Measurements from ENCODE around the gene PLCB2.

Gene PLCB2, protein sequence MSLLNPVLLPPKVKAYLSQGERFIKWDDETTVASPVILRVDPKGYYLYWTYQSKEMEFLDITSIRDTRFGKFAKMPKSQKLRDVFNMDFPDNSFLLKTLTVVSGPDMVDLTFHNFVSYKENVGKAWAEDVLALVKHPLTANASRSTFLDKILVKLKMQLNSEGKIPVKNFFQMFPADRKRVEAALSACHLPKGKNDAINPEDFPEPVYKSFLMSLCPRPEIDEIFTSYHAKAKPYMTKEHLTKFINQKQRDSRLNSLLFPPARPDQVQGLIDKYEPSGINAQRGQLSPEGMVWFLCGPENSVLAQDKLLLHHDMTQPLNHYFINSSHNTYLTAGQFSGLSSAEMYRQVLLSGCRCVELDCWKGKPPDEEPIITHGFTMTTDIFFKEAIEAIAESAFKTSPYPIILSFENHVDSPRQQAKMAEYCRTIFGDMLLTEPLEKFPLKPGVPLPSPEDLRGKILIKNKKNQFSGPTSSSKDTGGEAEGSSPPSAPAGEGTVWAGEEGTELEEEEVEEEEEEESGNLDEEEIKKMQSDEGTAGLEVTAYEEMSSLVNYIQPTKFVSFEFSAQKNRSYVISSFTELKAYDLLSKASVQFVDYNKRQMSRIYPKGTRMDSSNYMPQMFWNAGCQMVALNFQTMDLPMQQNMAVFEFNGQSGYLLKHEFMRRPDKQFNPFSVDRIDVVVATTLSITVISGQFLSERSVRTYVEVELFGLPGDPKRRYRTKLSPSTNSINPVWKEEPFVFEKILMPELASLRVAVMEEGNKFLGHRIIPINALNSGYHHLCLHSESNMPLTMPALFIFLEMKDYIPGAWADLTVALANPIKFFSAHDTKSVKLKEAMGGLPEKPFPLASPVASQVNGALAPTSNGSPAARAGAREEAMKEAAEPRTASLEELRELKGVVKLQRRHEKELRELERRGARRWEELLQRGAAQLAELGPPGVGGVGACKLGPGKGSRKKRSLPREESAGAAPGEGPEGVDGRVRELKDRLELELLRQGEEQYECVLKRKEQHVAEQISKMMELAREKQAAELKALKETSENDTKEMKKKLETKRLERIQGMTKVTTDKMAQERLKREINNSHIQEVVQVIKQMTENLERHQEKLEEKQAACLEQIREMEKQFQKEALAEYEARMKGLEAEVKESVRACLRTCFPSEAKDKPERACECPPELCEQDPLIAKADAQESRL

DNA sequence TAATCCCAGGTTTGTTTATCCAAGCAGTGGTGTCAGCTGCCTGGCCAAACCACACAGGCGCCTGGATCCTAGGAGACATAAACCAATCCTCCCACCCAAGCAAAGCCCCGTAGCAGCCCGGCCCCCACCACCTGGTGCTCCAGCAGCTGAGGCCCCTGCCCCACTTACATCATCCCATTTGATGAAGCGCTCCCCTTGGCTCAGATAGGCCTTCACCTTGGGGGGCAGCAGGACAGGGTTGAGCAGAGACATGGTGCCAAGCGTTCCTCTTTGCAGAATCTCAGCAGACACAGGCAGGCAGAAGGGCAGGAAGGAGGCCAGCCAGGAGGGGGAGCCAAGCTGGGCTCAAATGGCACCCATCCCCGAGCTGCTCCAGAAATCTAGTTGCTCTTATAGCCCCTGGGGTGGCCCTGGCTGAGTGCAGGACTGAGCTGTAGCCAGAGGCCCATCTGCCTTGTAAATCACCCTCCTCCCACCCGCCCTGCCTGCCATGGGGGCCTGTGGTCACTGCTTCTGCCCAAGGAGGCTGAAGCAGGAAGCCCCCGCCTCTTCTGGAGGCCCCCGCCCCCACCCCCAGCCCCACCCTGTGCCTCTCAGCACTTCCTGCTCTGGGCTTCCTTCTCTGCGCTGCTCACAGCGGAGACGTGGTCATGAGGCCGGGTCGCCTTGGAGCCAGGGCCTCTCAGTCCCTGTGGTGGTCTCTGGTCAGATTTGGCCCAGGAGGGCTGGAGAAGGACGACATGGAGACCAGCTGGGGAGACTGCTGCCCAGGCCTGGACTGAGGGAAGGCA, at the start of gene PLCB2:
Gene PLCB2, minus strand, starts transcription at position 515 of the 791 bp plus-strand sequence. Its CDS starts 263 bp downstream, at position 252.
- DNase-seq (ENCODE audit: low read depth), result peak; percentile 45

DNA sequence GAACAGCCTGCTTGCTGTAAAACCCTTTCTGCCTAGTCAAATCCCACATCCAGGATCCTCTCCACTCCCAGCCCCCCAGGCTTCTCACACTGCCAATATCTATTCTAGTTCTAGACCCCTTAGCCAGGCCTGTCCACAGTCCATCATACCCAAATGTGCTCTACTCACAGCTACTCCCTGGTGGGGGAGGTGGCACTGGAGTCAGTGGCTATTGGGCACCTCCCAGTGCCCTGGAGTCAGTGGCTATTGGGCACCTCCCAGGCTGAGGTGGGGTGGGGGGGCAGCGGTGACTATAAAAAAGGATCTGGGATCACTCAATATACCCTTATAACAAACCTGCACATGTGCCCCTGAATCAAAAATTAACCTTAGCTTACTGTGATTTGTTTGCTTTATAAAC, 49.5 kb upstream of the PLCB2 start:
- DNase-seq (ENCODE audit: low read depth), result no peak

DNA sequence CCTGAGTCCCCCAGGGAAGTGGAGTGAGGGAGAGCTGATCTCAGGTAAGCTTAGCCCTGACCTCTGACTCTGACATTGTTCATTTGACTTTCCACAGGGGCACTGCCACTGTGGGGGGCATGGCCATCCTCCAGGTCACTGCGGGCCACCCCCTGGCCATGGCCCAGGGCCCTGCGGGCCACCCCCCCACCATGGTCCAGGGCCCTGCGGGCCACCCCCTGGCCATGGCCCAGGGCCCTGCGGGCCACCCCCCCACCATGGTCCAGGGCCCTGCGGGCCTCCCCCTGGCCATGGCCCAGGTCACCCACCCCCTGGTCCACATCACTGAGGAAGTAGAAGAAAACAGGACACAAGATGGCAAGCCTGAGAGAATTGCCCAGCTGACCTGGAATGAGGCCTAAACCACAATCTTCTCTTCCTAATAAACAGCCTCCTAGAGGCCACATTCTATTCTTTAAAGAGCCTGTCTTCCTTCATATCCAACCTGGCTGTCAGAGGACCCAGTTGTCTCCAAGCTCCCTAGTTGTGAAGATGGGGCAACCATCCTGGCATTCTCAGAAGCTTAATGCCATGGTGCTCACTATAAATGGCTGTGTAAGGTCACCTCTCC, 48.3 kb upstream of the PLCB2 start:
- no peak for DNase-seq (ENCODE audit: low read depth)

DNA sequence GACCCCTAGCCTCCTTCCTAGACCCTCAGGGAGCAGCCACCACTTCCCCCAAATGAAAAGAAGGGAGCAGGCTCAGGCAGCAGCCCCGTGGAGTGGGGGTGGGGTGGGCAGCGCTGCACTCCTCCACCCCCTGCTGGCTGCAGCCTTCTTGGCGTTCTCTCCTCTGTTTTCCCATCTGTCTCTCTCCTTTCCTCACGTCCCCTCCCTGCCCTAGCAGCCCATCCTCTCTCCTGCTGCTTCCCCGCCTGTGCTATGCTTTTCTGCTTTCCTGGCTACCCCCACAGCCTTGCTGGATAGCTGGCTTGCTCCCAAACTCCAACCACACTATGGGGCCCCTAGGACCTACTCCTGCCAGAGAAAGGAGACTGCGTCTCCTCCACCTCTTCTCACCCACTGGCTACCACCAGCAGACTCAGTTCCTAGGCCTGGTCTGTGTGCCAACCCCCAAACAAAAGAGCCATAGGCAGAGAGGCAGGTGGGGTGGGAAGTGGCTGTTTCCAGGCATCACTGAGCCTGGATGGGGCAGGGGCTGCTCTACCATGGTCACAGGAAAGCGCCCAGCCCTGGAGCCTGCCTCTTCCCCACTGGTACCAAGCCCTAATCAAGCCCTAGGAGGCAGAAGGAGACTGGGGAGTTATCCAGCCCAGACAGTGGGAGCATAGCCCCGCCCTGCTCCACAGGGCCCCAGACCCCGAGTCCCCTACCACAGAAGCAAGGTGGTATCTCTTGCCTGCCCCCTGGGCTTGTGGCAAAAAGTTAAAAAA, 46.9 kb upstream of the PLCB2 start:
- no peak for DNase-seq (ENCODE audit: low read depth)

DNA sequence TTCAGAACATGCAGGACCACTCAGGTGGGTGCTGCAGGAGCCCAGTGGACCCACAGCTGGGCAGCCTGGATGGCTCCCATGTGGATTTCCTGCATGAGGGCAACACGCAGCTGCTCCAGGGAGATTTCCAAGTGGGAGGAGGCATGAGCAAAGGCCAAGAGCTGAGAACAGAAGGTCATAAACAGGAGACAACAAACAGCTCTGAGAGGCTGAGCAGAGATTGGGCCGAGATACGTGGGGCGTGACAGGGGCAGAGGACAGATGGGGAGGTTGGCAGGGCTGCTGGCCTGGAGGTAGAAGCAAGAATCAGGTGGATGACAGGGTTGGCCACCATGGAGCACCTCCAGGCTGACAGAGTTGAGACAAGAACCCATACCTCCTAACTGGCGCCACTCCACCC, 46.0 kb upstream of the PLCB2 start:
- DNase-seq (ENCODE audit: low read depth), result no peak

DNA sequence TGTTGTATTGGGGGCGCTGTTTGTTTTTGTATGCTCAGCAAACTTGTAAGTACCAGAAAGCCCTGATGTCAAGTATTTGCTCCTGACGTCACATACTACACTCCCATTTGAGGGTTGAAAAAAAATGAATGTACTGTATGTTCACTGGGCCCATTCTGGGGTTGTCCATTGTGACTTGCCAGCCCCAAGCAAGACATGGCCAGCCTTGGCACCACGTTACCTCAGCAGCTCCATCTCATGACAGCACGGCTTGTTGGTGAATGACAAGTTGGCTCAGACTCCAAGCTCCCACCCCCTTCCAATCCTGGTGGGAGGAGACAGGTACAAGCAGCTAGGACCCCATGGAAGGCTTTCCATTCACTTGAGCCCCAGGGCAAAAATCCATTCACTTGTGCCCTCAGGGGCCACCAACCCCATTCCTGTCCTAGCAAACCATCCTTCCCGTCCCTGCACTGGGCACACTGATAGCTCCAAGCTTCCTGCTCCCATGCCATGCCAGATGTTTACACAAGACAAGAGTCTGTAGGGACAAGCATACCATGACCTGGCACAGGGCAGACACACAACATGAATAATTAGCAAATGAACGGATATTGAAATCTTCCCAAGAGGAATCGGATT, 44.7 kb upstream of the PLCB2 start:
- no peak for DNase-seq (ENCODE audit: low read depth)

DNA sequence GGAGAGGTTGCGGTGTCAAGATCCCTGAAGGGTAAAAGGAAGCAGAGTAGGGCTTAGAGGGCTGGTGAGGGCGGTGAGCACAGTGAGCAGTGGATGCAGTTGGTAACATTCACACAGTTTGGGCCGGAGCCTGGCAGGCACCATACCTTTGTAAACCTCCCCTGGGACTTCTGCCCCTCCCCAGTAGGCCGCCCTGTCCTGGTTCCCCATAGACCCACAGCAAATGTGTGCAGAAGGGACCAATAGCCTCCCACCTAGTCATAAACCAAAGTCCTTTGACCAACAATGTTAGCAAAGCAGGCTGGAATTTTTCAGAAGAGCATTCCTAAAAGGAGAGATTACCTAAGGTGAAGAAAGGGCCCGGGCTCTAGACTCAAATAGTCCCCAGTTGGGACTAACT, 41.4 kb upstream of the PLCB2 start:
- DNase-seq (ENCODE audit: low read depth), result no peak

DNA sequence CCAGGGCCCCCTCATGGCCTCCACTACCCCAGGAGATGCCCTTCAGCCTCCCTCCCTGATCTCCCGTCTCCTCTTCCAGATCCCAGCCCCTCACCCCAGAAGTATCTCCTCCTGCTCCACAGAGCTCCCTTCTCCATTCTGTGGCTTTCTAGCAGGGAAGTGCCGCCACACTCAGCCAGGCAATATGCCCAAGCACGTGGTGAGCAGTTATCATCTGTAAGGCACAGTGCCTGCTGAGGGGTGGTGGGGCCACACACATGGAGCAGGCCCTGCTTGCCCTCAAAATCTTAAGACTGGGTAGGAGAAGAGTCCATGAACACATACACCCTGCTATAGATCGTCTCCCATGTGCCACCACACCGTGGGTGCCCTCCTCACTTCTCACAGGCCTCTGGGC, 40.7 kb upstream of the PLCB2 start:
- DNase-seq (ENCODE audit: low read depth), result no peak

DNA sequence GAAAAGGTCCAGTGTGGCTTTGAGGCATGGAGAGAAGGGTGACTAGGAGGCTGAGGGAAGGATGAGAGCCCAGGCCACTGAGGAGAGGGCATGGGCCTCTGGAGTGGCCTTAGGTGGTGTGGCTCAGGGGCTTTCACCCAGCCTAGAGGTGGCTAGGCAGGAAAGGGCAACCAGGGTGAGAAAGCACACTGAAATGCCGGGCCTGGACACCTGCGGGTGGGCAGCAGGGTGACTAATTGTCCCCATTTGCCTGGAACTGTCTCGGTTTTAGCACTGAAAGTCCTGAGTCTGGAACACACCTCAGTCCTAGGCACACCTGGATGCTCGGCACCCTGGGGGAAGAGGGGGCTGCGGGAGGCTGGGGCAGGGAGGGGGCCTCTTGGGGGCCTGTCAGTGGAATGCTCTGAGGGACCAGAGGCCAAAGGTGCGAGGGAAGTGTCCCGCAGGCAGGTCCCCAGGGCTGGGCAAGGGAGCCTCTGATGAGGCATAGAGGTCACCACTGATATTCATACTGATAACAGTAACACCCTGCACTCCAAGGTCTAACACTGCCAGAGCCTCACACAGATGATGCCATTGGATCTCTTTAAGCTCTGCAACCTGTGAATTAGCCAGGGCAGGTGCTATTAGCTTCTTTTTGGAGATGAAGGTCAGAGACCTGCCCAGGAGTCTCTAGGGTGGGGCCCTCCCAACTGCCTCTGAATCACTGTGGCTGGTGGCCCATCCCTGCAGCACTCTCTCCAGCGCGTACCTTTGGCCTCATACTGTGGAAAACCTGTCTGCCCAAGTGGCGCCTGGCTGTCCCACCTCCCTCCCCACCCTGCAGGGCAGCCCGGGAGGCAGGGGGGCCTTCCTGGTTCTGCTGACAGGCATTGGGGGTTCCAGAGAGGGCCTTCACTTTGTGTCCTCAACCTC, 40.1 kb upstream of the PLCB2 start:
- DNase-seq (ENCODE audit: low read depth), result no peak

DNA sequence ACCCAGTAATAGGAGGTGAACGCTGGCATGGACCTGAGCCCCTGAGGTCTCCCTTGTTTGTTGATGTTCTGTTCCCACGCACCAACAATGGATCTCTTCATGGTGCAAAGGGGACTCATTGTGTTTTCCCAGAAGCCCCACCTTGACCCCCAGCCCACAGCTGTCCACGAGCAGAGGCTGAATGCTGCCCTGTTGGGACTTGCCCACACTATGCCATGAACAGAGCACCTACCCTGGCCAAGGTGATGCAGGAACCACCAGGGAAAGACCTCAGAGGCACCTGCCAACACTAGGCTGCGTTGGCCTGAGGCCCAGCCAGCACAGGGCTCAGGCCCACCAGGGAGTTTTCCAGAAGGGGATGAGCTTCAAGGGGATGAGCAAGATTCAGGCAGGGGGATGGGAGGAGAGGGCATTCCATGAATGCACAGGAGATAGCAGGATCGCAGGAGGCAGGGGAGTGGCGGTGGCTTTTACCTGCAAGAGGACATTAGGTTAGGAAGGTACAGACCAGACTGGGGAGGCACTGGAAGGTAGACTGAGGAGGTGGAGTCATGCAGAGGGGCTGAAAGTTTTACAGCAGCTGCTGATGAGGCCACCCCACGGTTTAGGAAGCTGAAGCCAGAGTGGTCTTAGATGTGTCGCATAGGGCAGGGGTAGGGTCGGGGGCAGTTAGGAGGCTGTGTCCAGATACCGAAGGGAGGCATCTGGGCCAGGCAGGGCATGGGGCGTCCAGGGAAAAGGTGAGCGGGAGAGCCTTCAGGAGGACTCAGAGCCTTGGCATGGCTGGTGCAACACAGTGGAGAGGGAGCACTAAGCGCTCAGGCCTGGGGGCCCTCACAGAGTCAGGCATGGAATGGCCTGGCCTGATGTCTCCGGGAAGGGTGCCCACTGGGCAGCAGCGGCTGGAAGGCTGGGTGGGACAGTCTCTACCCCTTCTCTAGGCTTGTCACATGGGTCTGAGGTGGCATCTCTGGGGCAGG, 39.1 kb upstream of the PLCB2 start:
- no peak for DNase-seq (ENCODE audit: low read depth)

DNA sequence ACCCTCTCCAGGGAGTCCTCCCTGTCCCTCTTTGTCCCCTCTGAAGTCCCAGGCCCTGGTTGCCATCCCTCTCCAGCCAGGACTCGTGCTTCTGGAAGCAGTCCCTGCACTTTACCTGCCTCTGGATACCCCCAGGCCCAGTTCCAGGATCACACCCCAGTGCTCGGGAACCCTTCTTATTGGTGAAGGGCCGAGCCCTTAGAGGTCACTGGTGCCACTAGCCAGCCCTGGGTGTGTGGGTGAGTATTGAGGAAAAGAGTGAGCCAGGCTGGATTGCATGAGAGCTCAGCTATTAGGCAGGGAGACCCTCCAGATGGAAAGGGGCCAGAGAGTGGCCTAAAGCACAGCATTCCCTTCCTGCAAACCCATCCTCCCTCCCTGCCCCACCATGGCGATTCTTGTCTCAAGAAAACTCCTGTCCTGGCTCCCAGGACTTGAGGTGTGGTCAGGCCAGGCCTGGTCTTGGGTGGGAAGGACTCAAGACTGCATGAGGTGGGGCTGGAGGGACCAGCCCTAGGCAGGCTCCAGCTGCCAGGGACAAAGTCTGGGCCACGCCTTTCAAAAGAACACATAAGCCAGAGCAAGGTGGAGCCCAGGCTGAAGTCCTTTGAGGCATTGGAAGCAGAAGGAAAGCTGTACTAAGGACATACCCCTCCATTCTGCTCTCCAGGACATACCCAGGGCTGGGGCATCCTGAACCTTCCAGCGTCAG, 38.3 kb upstream of the PLCB2 start:
- DNase-seq (ENCODE audit: low read depth), result no peak

DNA sequence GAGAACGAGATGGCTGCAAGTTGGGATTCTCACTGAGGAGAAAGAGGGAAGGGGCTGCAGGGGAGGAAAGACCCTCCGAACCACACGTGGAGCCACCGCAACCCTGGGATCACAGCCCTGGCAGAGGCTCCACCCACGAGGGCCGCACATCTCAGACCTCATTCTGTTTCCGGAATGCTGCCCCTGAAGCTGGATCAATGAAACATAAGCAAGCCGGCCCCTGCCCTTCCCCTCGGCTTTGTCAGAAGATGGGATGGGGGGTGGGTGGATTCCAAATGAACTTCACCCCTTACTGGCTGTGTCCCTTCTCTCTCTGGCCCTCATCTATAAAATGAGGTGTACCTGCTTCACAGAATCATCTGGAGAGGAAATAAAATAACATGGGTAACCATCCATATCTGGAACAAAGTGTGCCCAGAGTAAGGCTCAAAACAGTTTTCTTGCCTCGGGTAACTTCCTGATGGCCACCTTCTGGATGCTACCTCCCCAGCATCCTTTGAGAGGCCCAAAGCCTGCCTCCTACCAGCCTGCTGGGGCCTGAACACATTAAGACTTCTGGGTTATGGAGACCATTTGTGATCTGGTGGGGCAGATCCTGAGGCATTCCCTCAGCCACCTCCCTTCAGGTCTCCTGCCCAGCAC, 37.6 kb upstream of the PLCB2 start:
- DNase-seq (ENCODE audit: low read depth), result no peak

DNA sequence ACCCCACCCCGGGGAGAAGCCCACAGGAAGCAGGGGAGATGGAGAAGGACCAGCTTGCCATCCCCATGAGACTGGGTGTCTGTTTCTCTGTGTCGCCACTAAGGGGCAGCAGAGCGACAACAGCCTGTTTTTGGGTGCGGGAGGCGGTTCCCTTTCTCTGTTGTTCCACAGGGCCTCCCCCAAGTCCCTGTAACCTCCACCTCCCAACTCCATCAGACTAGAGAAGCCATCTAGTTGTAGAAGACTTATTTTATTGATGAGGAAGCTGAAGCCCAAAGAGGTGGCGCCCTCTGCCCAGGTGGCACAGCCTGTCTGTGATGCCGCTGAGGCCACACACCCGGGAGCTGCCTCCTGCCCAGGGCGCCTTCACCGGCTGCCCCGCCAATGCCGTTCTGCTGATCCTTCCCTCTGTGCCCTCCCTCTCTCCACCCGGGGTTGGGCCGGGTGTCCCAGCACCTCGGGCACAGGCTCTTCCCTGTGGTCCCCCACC, 36.9 kb upstream of the PLCB2 start:
- peak; percentile 48 for DNase-seq (ENCODE audit: low read depth)

DNA sequence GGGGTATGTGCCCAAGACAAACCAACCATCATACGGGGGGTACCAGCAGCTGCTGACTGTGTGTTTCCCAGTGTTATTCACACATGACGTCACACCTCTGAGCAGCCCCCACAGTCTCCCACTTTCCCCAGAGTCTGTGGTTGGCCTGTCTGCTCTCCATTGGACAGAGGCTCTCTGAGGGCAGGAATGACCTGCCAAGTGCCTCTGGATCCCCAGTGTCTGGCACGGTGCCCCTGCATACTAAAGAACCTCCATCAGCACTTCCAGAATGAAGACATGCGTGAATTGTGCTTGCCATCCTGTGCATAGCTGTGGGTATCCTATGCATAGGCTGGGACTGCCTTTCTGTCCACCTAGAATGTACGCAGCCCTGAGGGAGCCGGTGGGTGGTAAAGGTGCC, 36.5 kb upstream of the PLCB2 start:
- no peak for DNase-seq (ENCODE audit: low read depth)

DNA sequence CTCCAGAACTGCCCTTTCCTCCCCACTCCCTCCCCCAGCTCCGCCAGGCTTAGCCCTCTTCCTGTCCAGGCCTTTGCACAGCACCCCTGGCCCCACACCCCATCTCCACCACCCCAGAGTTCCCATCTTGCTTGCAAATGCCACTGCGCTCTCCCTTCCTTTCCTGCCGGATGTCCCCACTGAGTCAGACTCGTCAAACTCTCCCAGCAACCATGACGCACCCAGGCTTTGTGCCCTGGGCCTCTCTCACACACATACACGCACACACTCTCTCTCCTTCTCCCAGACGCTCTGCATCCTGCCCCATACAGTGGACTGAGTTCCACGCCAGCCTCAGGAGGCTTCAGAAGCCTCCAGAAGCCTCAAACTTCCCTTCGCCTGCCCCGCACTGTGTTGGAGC, 35.8 kb upstream of the PLCB2 start:
- DNase-seq (ENCODE audit: low read depth), result no peak
